H1 (cell line): Measurements from ENCODE around the gene NPHS2. TPM values are rescaled to one million over a fixed set of nuclear protein-coding genes. Genes with fewer than 3 reads are reported as not detected.

ENCODE experiments used
- CTCF ChIA-PET: fragments of 300-600 bp; sonication (Branson Sonifier 250); formaldehyde crosslinking; loops from one replicate; lab custom pipeline; 2021; ENCODE audit not compliant: partially characterized antibody; lab: Charles Lee
- POLR2A ChIA-PET: fragments of 300-600 bp; sonication (Branson Sonifier 250); formaldehyde crosslinking; loops from one replicate; lab custom pipeline; 2021; ENCODE audit warnings: inconsistent platforms; ENCODE audit not compliant: partially characterized antibody; lab: Charles Lee
- DNase-seq, 2 experiments: peaks; one replicate each; pipeline versions ENCODE4 v3.0.0 to v3.0.0-alpha.2; 2010 to 2022; ENCODE audit warnings: low spot score in 2 of 2, low read depth in 1 of 2, mixed read lengths in 1 of 2
- FAIRE-seq: peaks from 2 replicates; lab custom pipeline; 2011; peaks lifted over from hg19 to GRCh38; lab: Jason Lieb, UNC
- H2AFZ ChIP-seq: 2 replicates; pipeline ENCODE4 v1.8.1; 2012; ENCODE audit warnings: low read length, inconsistent platforms
- H2AK5ac ChIP-seq: 2 replicates; pipeline ENCODE4 v1.6.1; 2013; ENCODE audit warnings: low read depth, low read length
- H2BK120ac ChIP-seq: replicated peaks from 2 replicates; pipeline ENCODE3; 2013; ENCODE audit warnings: low read depth, low read length, inconsistent platforms
- H2BK12ac ChIP-seq: 2 replicates; pipeline ENCODE4 v1.6.1; 2013; ENCODE audit warnings: low read depth, low read length
- H2BK15ac ChIP-seq: 2 replicates; pipeline ENCODE4 v1.6.1; 2013; ENCODE audit warnings: low read length
- H2BK20ac ChIP-seq: 2 replicates; pipeline ENCODE4 v1.6.1; 2013; ENCODE audit warnings: low read length
- H2BK5ac ChIP-seq: 2 replicates; pipeline ENCODE4 v1.6.1; 2013; ENCODE audit warnings: low read depth, low read length
- H3K14ac ChIP-seq: 2 replicates; pipeline ENCODE4 v1.6.1; 2013; ENCODE audit warnings: inconsistent platforms; ENCODE audit not compliant: insufficient read length
- H3K18ac ChIP-seq: 2 replicates; pipeline ENCODE4 v1.6.1; 2013; ENCODE audit warnings: low read length; ENCODE audit errors: extremely low read depth
- H3K23ac ChIP-seq: 2 replicates; pipeline ENCODE4 v1.6.1; 2013; ENCODE audit warnings: inconsistent platforms; ENCODE audit not compliant: insufficient read length
- H3K23me2 ChIP-seq: 2 replicates; pipeline ENCODE4 v1.6.1; 2013; ENCODE audit warnings: low read depth, low read length
- H3K27ac ChIP-seq: 2 replicates; pipeline ENCODE4 v1.6.1; 2011; ENCODE audit warnings: low read depth, low read length, inconsistent platforms
- H3K27me3 ChIP-seq, 4 experiments: replicated peaks in 1 of 4; 1 replicate in 1 of 4; 2 replicates in 3 of 4; pipeline versions ENCODE4 v1.6.1 to v1.8.1; 2011 to 2013; ENCODE audit warnings: low read length in 3 of 4, mild to moderate bottlenecking in 3 of 4, inconsistent platforms in 2 of 4, mixed read lengths in 2 of 4, moderate library complexity in 1 of 4; ENCODE audit not compliant: control insufficient read depth in 3 of 4, insufficient read depth in 3 of 4; ENCODE audit errors: extremely low read depth in 1 of 4
- H3K36me3 ChIP-seq, 4 experiments: 2 replicates each; pipeline versions ENCODE4 v1.6.1 to v1.8.1; 2011 to 2013; ENCODE audit warnings: mild to moderate bottlenecking in 4 of 4, low read length in 3 of 4, moderate library complexity in 2 of 4, control low read depth in 1 of 4, inconsistent platforms in 1 of 4; ENCODE audit not compliant: insufficient read depth in 4 of 4, control insufficient read depth in 2 of 4
- H3K4ac ChIP-seq: replicated peaks from 2 replicates; pipeline ENCODE3; 2013; ENCODE audit warnings: low read length, low read depth, mixed read lengths, inconsistent platforms; ENCODE audit not compliant: insufficient read length
- H3K4me1 ChIP-seq, 4 experiments: replicated peaks in 1 of 4; 1 replicate in 1 of 4; 2 replicates in 3 of 4; pipeline versions ENCODE4 v1.6.1 to v1.8.1; 2011 to 2013; ENCODE audit warnings: low read length in 3 of 4, inconsistent platforms in 2 of 4, mixed read lengths in 1 of 4; ENCODE audit not compliant: insufficient read depth in 4 of 4, control insufficient read depth in 3 of 4
- H3K4me2 ChIP-seq, 2 experiments: 2 replicates each; pipeline versions ENCODE4 v1.6.1 to v1.8.1; 2011 to 2013; ENCODE audit warnings: low read depth in 2 of 2, low read length in 2 of 2, control low read depth in 1 of 2, inconsistent platforms in 1 of 2, mild to moderate bottlenecking in 1 of 2; ENCODE audit not compliant: insufficient read depth in 1 of 2
- H3K4me3 ChIP-seq, 4 experiments: fragments of 200-600, 300-600 bp in 1 of 4; sonication (generic), shearing (Covaris generic), sonication (Bioruptor Twin) in 1 of 4; 2 replicates each; pipeline versions ENCODE4 v1.5.1 to v1.8.1; 2011 to 2016; ENCODE audit warnings: low read length in 4 of 4, low read depth in 3 of 4, control low read depth in 2 of 4, inconsistent platforms in 2 of 4, mild to moderate bottlenecking in 2 of 4, mixed read lengths in 1 of 4, moderate library complexity in 1 of 4; ENCODE audit not compliant: insufficient read depth in 2 of 4; ENCODE audit errors: extremely low read depth in 1 of 4
- H3K56ac ChIP-seq: replicated peaks from 2 replicates; pipeline ENCODE3; 2013; ENCODE audit warnings: low read depth, mild to moderate bottlenecking, mixed read lengths, low read length, inconsistent platforms; ENCODE audit not compliant: insufficient read length
- H3K79me1 ChIP-seq: 2 replicates; pipeline ENCODE4 v1.6.1; 2013; ENCODE audit warnings: low read depth, low read length, control low read depth
- H3K79me2 ChIP-seq, 2 experiments: 2 replicates each; pipeline versions ENCODE4 v1.6.1 to v1.8.1; 2012 to 2013; ENCODE audit warnings: low read length in 2 of 2, mild to moderate bottlenecking in 2 of 2, inconsistent platforms in 1 of 2; ENCODE audit not compliant: insufficient read depth in 2 of 2, control insufficient read depth in 1 of 2
- H3K9ac ChIP-seq, 4 experiments: replicated peaks in 1 of 4; 1 replicate in 1 of 4; 2 replicates in 3 of 4; pipeline versions ENCODE4 v1.6.1 to v1.8.1; 2011 to 2013; ENCODE audit warnings: low read depth in 3 of 4, low read length in 3 of 4, control low read depth in 2 of 4, mild to moderate bottlenecking in 2 of 4, moderate library complexity in 2 of 4, inconsistent platforms in 1 of 4; ENCODE audit errors: extremely low read depth in 1 of 4
- H3K9me3 ChIP-seq, 2 experiments: 2 replicates each; pipeline versions ENCODE4 v1.6.1 to v1.8.1; 2012 to 2013; ENCODE audit warnings: mild to moderate bottlenecking in 2 of 2, moderate library complexity in 2 of 2, control low read depth in 1 of 2, inconsistent platforms in 1 of 2, low read depth in 1 of 2, low read length in 1 of 2, mixed read lengths in 1 of 2; ENCODE audit not compliant: insufficient read depth in 2 of 2
- H4K20me1 ChIP-seq, 2 experiments: replicated peaks in 1 of 2; 2 replicates each; pipeline versions ENCODE3 to v1.8.1; 2011 to 2013; ENCODE audit warnings: inconsistent platforms in 2 of 2, low read length in 2 of 2, mild to moderate bottlenecking in 1 of 2; ENCODE audit not compliant: insufficient read depth in 2 of 2, control insufficient read depth in 1 of 2
- H4K5ac ChIP-seq: 2 replicates; pipeline ENCODE4 v1.6.1; 2013; ENCODE audit warnings: low read length, low read depth, mixed read lengths, inconsistent platforms; ENCODE audit not compliant: insufficient read length
- H4K8ac ChIP-seq: 2 replicates; pipeline ENCODE4 v1.8.0; 2013; ENCODE audit warnings: mild to moderate bottlenecking, moderate library complexity, low read length, inconsistent platforms; ENCODE audit not compliant: insufficient read depth; ENCODE audit errors: extremely low read depth
- H4K91ac ChIP-seq: replicated peaks from 2 replicates; pipeline ENCODE3; 2013; ENCODE audit warnings: low read length, mixed read lengths, inconsistent platforms; ENCODE audit not compliant: insufficient read length
- BCL11A ChIP-seq, 2 experiments: IDR thresholded peaks; one replicate each; pipeline ENCODE4 v1.6.1; 2011; ENCODE audit warnings: low read depth in 2 of 2, low read length in 2 of 2, mild to moderate bottlenecking in 2 of 2
- CEBPB ChIP-seq: IDR thresholded peaks from 2 replicates; pipeline ENCODE4 v1.6.1; 2012; ENCODE audit warnings: low read depth, low read length
- EZH2 ChIP-seq: fragments of 200-600 bp; sonication (generic); IDR thresholded peaks from 2 replicates; pipeline ENCODE4 v1.7.1; 2012; ENCODE audit warnings: low read depth, mild to moderate bottlenecking, moderate library complexity, low read length, inconsistent platforms; ENCODE audit not compliant: severe bottlenecking
- GTF2F1 ChIP-seq: IDR thresholded peaks from 2 replicates; pipeline ENCODE4 v1.6.1; 2012; ENCODE audit warnings: low read depth, low read length, improper control_type of control experiment, borderline replicate concordance
- HDAC2 ChIP-seq, 2 experiments: fragments of 300-600 bp in 1 of 2; sonication (generic) in 1 of 2; IDR thresholded peaks; 2 replicates each; pipeline ENCODE4 v1.6.1; 2011 to 2012; ENCODE audit warnings: low read depth in 2 of 2, low read length in 2 of 2, mild to moderate bottlenecking in 2 of 2, moderate library complexity in 2 of 2, borderline replicate concordance in 1 of 2, inconsistent platforms in 1 of 2
- KDM1A ChIP-seq: fragments of 200-600, 300-600 bp; sonication (generic); IDR thresholded peaks from 2 replicates; pipeline ENCODE4 v1.7.1; 2016; ENCODE audit warnings: mild to moderate bottlenecking, low read length, borderline replicate concordance
- POLR2A ChIP-seq, 2 experiments: IDR thresholded peaks; 1 replicate in 1 of 2; 2 replicates in 1 of 2; pipeline ENCODE4 v1.6.1; 2011; ENCODE audit warnings: low read depth in 2 of 2, low read length in 2 of 2, mild to moderate bottlenecking in 2 of 2; ENCODE audit errors: control extremely low read depth in 1 of 2
- WGBS, 2 experiments: shearing (Covaris generic) in 1 of 2; methylation state at CpG; one replicate each; pipeline versions ENCODE4 v1.1.6 to v1.1.7; 2013 to 2015; ENCODE audit warnings: low lambda C conversion rate in 2 of 2, mixed read lengths in 2 of 2, inconsistent platforms in 1 of 2, low coverage in 1 of 2, missing lambda C conversion rate in 1 of 2; ENCODE audit not compliant: insufficient replicate concordance in 2 of 2, insufficient coverage in 1 of 2, insufficient read length in 1 of 2; ENCODE audit errors: extremely low coverage in 1 of 2, missing lambda C conversion rate in 1 of 2; 5-methylcytosine and 5-hydroxymethylcytosine counted together
- polyA plus RNA-seq, 7 experiments: library from polyadenylated mRNA; depleted of rRNA in 3 of 7; stranded (reverse) in 5 of 7; unstranded in 2 of 7; fragments of >200 nt in 5 of 7; fragments of 200-250 nt in 2 of 7; gene quantifications; 1 replicate in 5 of 7; 2 replicates in 1 of 7; 4 replicates in 1 of 7; pipeline versions ENCODE4 v1.2.1 to v1.2.3, GENCODE V29; 2011 to 2013; ENCODE audit warnings: missing spikeins in 2 of 7, mixed read lengths in 2 of 7
- total RNA-seq: library from RNA; stranded (reverse); fragmentation: NEBNext Ultra II Directional; extraction: Animal tissue kit (Norgen Biotek cat#: 25700); gene quantifications from 2 replicates; pipeline ENCODE4 v1.2.1, GENCODE V29; 2021
- TF ChIP-seq, protein P1 (sequence below): IDR thresholded peaks from 2 replicates; pipeline ENCODE4 v1.6.1; 2011; ENCODE audit warnings: low read depth, mild to moderate bottlenecking, low read length; ENCODE audit not compliant: insufficient read depth
- TF ChIP-seq, protein P2 (sequence below): IDR thresholded peaks from 2 replicates; pipeline ENCODE4 v1.6.1; 2011; ENCODE audit warnings: low read length, improper control_type of control experiment
- TF ChIP-seq, protein P3 (sequence below), 3 experiments: IDR thresholded peaks; 1 replicate in 2 of 3; 2 replicates in 1 of 3; pipeline versions ENCODE4 v1.5.1 to v1.6.1; 2011; ENCODE audit warnings: low read length in 3 of 3, mild to moderate bottlenecking in 3 of 3, inconsistent platforms in 2 of 3, low read depth in 1 of 3, moderate library complexity in 1 of 3; ENCODE audit not compliant: insufficient read depth in 1 of 3; ENCODE audit errors: control extremely low read depth in 1 of 3

The NPHS2 gene
- total and polyA plus RNA-seq, 2 of the 8 experiments (the other 6 are each of a cell fraction or from before 2014, with no cell fraction given): not detected

DNA sequence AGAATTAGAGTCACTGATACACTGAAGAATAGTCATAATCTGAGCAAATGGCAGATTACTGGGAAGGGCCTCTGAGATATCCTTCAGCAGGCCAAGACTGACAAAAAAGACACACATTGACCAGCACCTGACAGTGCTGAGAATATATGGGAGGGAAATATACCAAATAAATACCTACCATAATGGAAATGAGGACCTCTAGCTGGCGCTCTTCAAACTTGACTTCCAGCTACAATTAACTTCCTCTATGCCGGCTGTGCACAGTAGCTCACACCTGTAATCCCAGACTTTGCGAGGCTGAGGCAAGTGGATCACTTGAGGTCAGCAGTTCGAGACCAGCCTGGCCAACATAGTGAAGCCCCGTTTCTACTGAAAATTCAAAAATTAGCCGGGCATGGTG lies 69.5 kb downstream of the NPHS2 start:
- H2BK15ac ChIP-seq: no peak overlapping the region
- no peak overlapping the region for H3K23ac ChIP-seq
- TF ChIP-seq POLR2A (IDR thresholded peaks at IDR 0.05; ENCODE audit: control extremely low read depth in 1 of 2, low read depth in 2 of 2, low read length in 2 of 2) (no peak), EZH2 (no peak), BCL11A (IDR thresholded peaks at IDR 0.05; ENCODE audit: low read depth in 2 of 2, low read length in 2 of 2) (no peak), KDM1A (no peak), HDAC2 (IDR thresholded peaks at IDR 0.05; ENCODE audit: borderline replicate concordance in 1 of 2, low read depth in 2 of 2, low read length in 2 of 2) (no peak), GTF2F1 (no peak), CEBPB (no peak)
- TF ChIP-seq, protein P1, sequence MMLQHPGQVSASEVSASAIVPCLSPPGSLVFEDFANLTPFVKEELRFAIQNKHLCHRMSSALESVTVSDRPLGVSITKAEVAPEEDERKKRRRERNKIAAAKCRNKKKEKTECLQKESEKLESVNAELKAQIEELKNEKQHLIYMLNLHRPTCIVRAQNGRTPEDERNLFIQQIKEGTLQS: no peak
- TF ChIP-seq, protein P2, sequence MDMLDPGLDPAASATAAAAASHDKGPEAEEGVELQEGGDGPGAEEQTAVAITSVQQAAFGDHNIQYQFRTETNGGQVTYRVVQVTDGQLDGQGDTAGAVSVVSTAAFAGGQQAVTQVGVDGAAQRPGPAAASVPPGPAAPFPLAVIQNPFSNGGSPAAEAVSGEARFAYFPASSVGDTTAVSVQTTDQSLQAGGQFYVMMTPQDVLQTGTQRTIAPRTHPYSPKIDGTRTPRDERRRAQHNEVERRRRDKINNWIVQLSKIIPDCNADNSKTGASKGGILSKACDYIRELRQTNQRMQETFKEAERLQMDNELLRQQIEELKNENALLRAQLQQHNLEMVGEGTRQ: no peak
- TF ChIP-seq, protein P3, sequence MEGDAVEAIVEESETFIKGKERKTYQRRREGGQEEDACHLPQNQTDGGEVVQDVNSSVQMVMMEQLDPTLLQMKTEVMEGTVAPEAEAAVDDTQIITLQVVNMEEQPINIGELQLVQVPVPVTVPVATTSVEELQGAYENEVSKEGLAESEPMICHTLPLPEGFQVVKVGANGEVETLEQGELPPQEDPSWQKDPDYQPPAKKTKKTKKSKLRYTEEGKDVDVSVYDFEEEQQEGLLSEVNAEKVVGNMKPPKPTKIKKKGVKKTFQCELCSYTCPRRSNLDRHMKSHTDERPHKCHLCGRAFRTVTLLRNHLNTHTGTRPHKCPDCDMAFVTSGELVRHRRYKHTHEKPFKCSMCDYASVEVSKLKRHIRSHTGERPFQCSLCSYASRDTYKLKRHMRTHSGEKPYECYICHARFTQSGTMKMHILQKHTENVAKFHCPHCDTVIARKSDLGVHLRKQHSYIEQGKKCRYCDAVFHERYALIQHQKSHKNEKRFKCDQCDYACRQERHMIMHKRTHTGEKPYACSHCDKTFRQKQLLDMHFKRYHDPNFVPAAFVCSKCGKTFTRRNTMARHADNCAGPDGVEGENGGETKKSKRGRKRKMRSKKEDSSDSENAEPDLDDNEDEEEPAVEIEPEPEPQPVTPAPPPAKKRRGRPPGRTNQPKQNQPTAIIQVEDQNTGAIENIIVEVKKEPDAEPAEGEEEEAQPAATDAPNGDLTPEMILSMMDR (IDR thresholded peaks at IDR 0.05; ENCODE audit: control extremely low read depth in 1 of 3, insufficient read depth in 1 of 3, low read depth in 1 of 3, low read length in 3 of 3): no peak

More for the DNA sequence above, 69.5 kb downstream of the NPHS2 start:
- no peaks in the 10 kb centered on the region for H4K20me1 ChIP-seq
- no peak overlapping the region for H2BK12ac ChIP-seq
- no peaks in the 10 kb centered on the region for H3K36me3 ChIP-seq
- H3K4me3 ChIP-seq: no peak overlapping the region
- H3K27me3 ChIP-seq: no peaks in the 10 kb centered on the region
- H3K79me2 ChIP-seq: no peaks in the 10 kb centered on the region
- H3K27ac ChIP-seq: no peak overlapping the region
- H2BK20ac ChIP-seq: no peak overlapping the region
- H3K9ac ChIP-seq: no peak overlapping the region
- no peak overlapping the region for H3K4me2 ChIP-seq
- H4K8ac ChIP-seq: no peak overlapping the region
- no peaks in the 10 kb centered on the region for H3K79me1 ChIP-seq
- no peak overlapping the region for H4K5ac ChIP-seq
- 91% methylated on average over 6 of the region's 6 CpGs; no CpG with 5 or more reads in 1 of the 2 experiments for WGBS, 2 experiments
- no peaks in the 10 kb centered on the region for H3K4me1 ChIP-seq
- no peak overlapping the region for H2AFZ ChIP-seq
- H3K4ac ChIP-seq: no peak overlapping the region
- FAIRE-seq (no peak), DNase-seq (no peak)
- no peak overlapping the region for H2AK5ac ChIP-seq
- H3K18ac ChIP-seq: no peak overlapping the region
- H3K56ac ChIP-seq: no peak overlapping the region
- no peak overlapping the region for H2BK120ac ChIP-seq
- POLR2A ChIA-PET: no interaction called here
- H4K91ac ChIP-seq: no peak overlapping the region
- CTCF ChIA-PET: interaction anchor here (0.5 to 1.7 kb wide), 2 partner anchors 9 to 59 kb away, joined by 3 to 4 read pairs; no protein-coding TSS in a partner anchor
- H2BK5ac ChIP-seq: no peak overlapping the region
- H3K9me3 ChIP-seq: no peaks in the 10 kb centered on the region
- H3K23me2 ChIP-seq: no peaks in the 10 kb centered on the region
- no peak overlapping the region for H3K14ac ChIP-seq
